Muscle of leg (tissue), 11 donors: ENCODE results near the gene ZBED5. TPM values are rescaled to one million over a fixed set of nuclear protein-coding genes. Genes with fewer than 3 reads are reported as not detected.

ENCODE experiments used
- DNase-seq: peaks from one replicate; pipeline ENCODE4 v3.0.0; 2013
- H3K27ac ChIP-seq: one replicate; pipeline ENCODE4 v1.5.1; 2013; ENCODE audit warnings: mild to moderate bottlenecking, low read length, control low read depth
- H3K27me3 ChIP-seq: one replicate; pipeline ENCODE4 v1.6.1; 2013; ENCODE audit warnings: low read length; ENCODE audit not compliant: control insufficient read depth, insufficient read depth
- H3K36me3 ChIP-seq: one replicate; pipeline ENCODE4 v1.6.1; 2013; ENCODE audit warnings: low read length; ENCODE audit not compliant: control insufficient read depth, insufficient read depth
- H3K4me1 ChIP-seq: one replicate; pipeline ENCODE4 v1.6.1; 2013; ENCODE audit warnings: low read length; ENCODE audit not compliant: control insufficient read depth, insufficient read depth
- H3K4me3 ChIP-seq: one replicate; pipeline ENCODE4 v1.5.1; 2013; ENCODE audit warnings: low read length, control low read depth
- H3K9me3 ChIP-seq: replicated peaks from 2 replicates; pipeline ENCODE4 v1.6.1; 2013; ENCODE audit warnings: low read depth, low read length; ENCODE audit not compliant: control insufficient read depth
- WGBS: methylation state at CpG from one replicate; pipeline ENCODE4 v1.1.5; 2013; ENCODE audit warnings: missing lambda C conversion rate; ENCODE audit not compliant: insufficient coverage; 5-methylcytosine and 5-hydroxymethylcytosine counted together
- polyA plus RNA-seq, 8 donors: library from polyadenylated mRNA; unstranded; fragments of 120-200 nt; gene quantifications; one replicate each; pipeline versions ENCODE4 v1.2.1 to v1.2.3, GENCODE V29; 2013; ENCODE audit warnings: inconsistent platforms in 1 of 8, low replicate concordance in 1 of 8; ENCODE audit not compliant: insufficient read length in 8 of 8, insufficient read depth in 1 of 8
- total RNA-seq: library from RNA; stranded (reverse); fragments of 120-200 nt; gene quantifications from one replicate; pipeline ENCODE4 v1.2.4, GENCODE V29; 2013

The ZBED5 gene
- total and polyA plus RNA-seq, 9 donors, result 45.4 to 85.0 (median 67.8) TPM

GRCh38 chr11:10818594-10818993 lies 39.3 kb downstream of the ZBED5 start:
- Histone ChIP-seq H3K27ac (no peak overlapping the region), H3K36me3 (no peaks in the 10 kb centered on the region), H3K27me3 (no peaks in the 10 kb centered on the region), H3K9me3 (no peaks in the 10 kb centered on the region), H3K4me1 (no peaks in the 10 kb centered on the region), H3K4me3 (no peak overlapping the region)
- no peak for DNase-seq
- WGBS, result no CpG with 5 or more reads among the region's 1 CpG

GRCh38 chr11:10813945-10814344 lies 43.9 kb downstream of the ZBED5 start:
- DNase-seq, result no peak
- no peak overlapping the region for H3K4me3 ChIP-seq
- no peaks in the 10 kb centered on the region for H3K4me1 ChIP-seq
- H3K9me3 ChIP-seq, result no peaks in the 10 kb centered on the region
- H3K27ac ChIP-seq, result no peak overlapping the region
- no peaks in the 10 kb centered on the region for H3K27me3 ChIP-seq
- H3K36me3 ChIP-seq, result no peaks in the 10 kb centered on the region

- DNase-seq, result peak; percentile 18
- peaks cover 13% of the 10 kb centered on the region for H3K4me1 ChIP-seq
- H3K27ac ChIP-seq, result peak overlapping the region; percentile 99
- no peaks in the 10 kb centered on the region for H3K27me3 ChIP-seq
- peaks cover 27% of the 10 kb centered on the region for H3K36me3 ChIP-seq
- no peaks in the 10 kb centered on the region for H3K9me3 ChIP-seq
- WGBS, result 0% methylated on average over 16 of the region's 29 CpGs
- peak overlapping the region; percentile 88 for H3K4me3 ChIP-seq
Measured at GRCh38 chr11:10809373-10810160, 48.3 kb downstream of the ZBED5 start.

- H3K4me1 ChIP-seq, result peaks cover 13% of the 10 kb centered on the region
- H3K36me3 ChIP-seq, result peaks cover 34% of the 10 kb centered on the region
- peak; percentile 100 for DNase-seq
- H3K4me3 ChIP-seq, result peak within 1 kb of the TSS; percentile 92
- H3K27me3 ChIP-seq, result no peaks in the 10 kb centered on the region
- H3K27ac ChIP-seq, result peak within 1 kb of the TSS; percentile 99
- no peaks in the 10 kb centered on the region for H3K9me3 ChIP-seq
- under 1% methylated on average over 60 of the region's 65 CpGs for WGBS
Measured at GRCh38 chr11:10808553-10809372, 49.1 kb downstream of the ZBED5 start, which contains the start of gene EIF4G2. EIF4G2 (minus strand) TSS chr11:10808926.

- Histone ChIP-seq H3K9me3 (no peaks in the 10 kb centered on the region), H3K4me3 (peak overlapping the region; percentile 92), H3K4me1 (peaks cover 13% of the 10 kb centered on the region), H3K27me3 (no peaks in the 10 kb centered on the region), H3K27ac (peak overlapping the region; percentile 99), H3K36me3 (peaks cover 40% of the 10 kb centered on the region)
- 0% methylated on average over 36 of the region's 36 CpGs for WGBS
- DNase-seq, result no peak
Measured at GRCh38 chr11:10808235-10808552, 49.7 kb downstream of the ZBED5 start.

- Histone ChIP-seq H3K27ac (peak overlapping the region; percentile 99), H3K27me3 (no peaks in the 10 kb centered on the region), H3K36me3 (peaks cover 45% of the 10 kb centered on the region), H3K9me3 (no peaks in the 10 kb centered on the region), H3K4me1 (peaks cover 13% of the 10 kb centered on the region), H3K4me3 (peak overlapping the region; percentile 92)
- WGBS, result 0% methylated on average over 39 of the region's 39 CpGs
- peak; percentile 83 for DNase-seq
Measured at GRCh38 chr11:10807493-10808234, 50.2 kb downstream of the ZBED5 start.

GRCh38 chr11:10806206-10806605 lies 51.6 kb downstream of the ZBED5 start:
- no peaks in the 10 kb centered on the region for H3K27me3 ChIP-seq
- H3K4me3 ChIP-seq, result no peak overlapping the region
- WGBS, result no CpG with 5 or more reads among the region's 4 CpGs
- H3K36me3 ChIP-seq, result peaks cover 58% of the 10 kb centered on the region
- H3K27ac ChIP-seq, result no peak overlapping the region
- no peaks in the 10 kb centered on the region for H3K9me3 ChIP-seq
- DNase-seq, result no peak
- peaks cover 13% of the 10 kb centered on the region for H3K4me1 ChIP-seq

- Histone ChIP-seq H3K27me3 (no peaks in the 10 kb centered on the region), H3K36me3 (peaks cover 60% of the 10 kb centered on the region), H3K27ac (no peak overlapping the region), H3K4me1 (peaks cover 13% of the 10 kb centered on the region), H3K4me3 (no peak overlapping the region), H3K9me3 (no peaks in the 10 kb centered on the region)
- 90% methylated on average over 8 of the region's 8 CpGs for WGBS
- no peak for DNase-seq
Measured at GRCh38 chr11:10805741-10806140, 52.1 kb downstream of the ZBED5 start.

GRCh38 chr11:10803676-10804075 lies 54.2 kb downstream of the ZBED5 start:
- Histone ChIP-seq H3K9me3 (no peaks in the 10 kb centered on the region), H3K4me3 (no peak overlapping the region), H3K36me3 (peaks cover 79% of the 10 kb centered on the region), H3K4me1 (peaks cover 13% of the 10 kb centered on the region), H3K27me3 (no peaks in the 10 kb centered on the region), H3K27ac (no peak overlapping the region)
- DNase-seq, result no peak
- WGBS, result no CpG with 5 or more reads among the region's 6 CpGs
